ENCODE results near the gene SLC25A21. TPM values are rescaled to one million over a fixed set of nuclear protein-coding genes. Genes with fewer than 3 reads are reported as not detected.

Gene SLC25A21
- total and polyA plus RNA-seq, 10 of the 15 experiments (the other 5 are each of a cell fraction or from before 2014, with no cell fraction given), result 0.06 to 0.72 (median 0.17) TPM; not detected in 3

GRCh38 chr14:36654794-36655381, 517.5 kb downstream of the SLC25A21 start:
- no peak overlapping the region for H3K4me3 ChIP-seq
- ChIA-PET POLR2A (no interaction called here), RAD21 (ENCODE audit: unreplicated experiment) (no interaction called here), CTCF (interaction anchor here (0.7 to 1.4 kb wide), 3 partner anchors 22 to 176 kb away, joined by 3 read pairs; no protein-coding TSS in a partner anchor), SMC1A (ENCODE audit: uncharacterized antibody, unreplicated experiment) (interaction anchor here (2.2 kb wide), 1 partner anchor 287 kb away, joined by 9 read pairs; no protein-coding TSS in a partner anchor)
- in situ Hi-C loops (cut with MboI) (loop anchor here (10.0 kb wide), 2 partner anchors 280 to 490 kb away; no protein-coding TSS in a partner anchor), intact Hi-C loops (cut with micrococcal nuclease; ENCODE audit: unreplicated experiment) (no loop called here)
- no peaks in the 10 kb centered on the region for H3K79me2 ChIP-seq (ENCODE audit: control insufficient read depth, insufficient read depth, low read length)
- H3K9me3 ChIP-seq (replicated peaks; ENCODE audit: control insufficient read depth, insufficient read depth, low read length), result no peaks in the 10 kb centered on the region; the same call in 2 of the 3 replicates
- no peak for ATAC-seq
- H3K9ac ChIP-seq (ENCODE audit: control insufficient read depth, insufficient read depth, low read length), result no peak overlapping the region
- FAIRE-seq, result no peak
- no peak for DNase-seq (ENCODE audit: low read depth, low spot score)
- no peak overlapping the region for H3K27ac ChIP-seq (ENCODE audit: control insufficient read depth, insufficient read depth)
- no TSS peak for BruUV-seq (replicated peaks)
- no peak overlapping the region for H2AFZ ChIP-seq (ENCODE audit: control insufficient read depth, low read depth, low read length)
- H3K4me2 ChIP-seq (ENCODE audit: control insufficient read depth, insufficient read depth), result no peak overlapping the region
- peaks cover 3 to 13% of the 10 kb centered on the region in 2 experiments for H3K27me3 ChIP-seq (replicated peaks in 1 of 2; ENCODE audit: control insufficient read depth in 2 of 2, insufficient read depth in 2 of 2, low read length in 1 of 2)
- 32% methylated on average over 34 of the region's 34 CpGs for WGBS (ENCODE audit: insufficient coverage, insufficient replicate concordance, low lambda C conversion rate, missing lambda C conversion rate)
- H3K36me3 ChIP-seq (ENCODE audit: control insufficient read depth in 2 of 2, insufficient read depth in 2 of 2, low read length in 1 of 2), result no peaks in the 10 kb centered on the region
- TF ChIP-seq ZNF384 (IDR thresholded peaks at IDR 0.05; ENCODE audit: borderline replicate concordance, low read depth, low read length), result no peak
- no peak for TF ChIP-seq STAT3 (IDR thresholded peaks at IDR 0.05; ENCODE audit: low read depth, low read length)
- no peak for TF ChIP-seq CUX1 (IDR thresholded peaks at IDR 0.05; ENCODE audit: insufficient replicate concordance, low read depth, low read length)
- H3K4me1 ChIP-seq (ENCODE audit: control insufficient read depth, insufficient read depth, low read length), result no peaks in the 10 kb centered on the region
- no peaks in the 10 kb centered on the region for H4K20me1 ChIP-seq (ENCODE audit: control insufficient read depth, insufficient read depth)

All from GM12878 (cell line).